Measurements from ENCODE around the gene ZC2HC1B. TPM values are rescaled to one million over a fixed set of nuclear protein-coding genes. Genes with fewer than 3 reads are reported as not detected.

The ZC2HC1B gene
- total and polyA plus RNA-seq, 3 donors from 2014 or later = 4.6 to 23.0 (median 16.9) TPM

Small RNAs within 50 kb of the gene (small RNA-seq; reads per million reads assigned to genes)
- 0 reads per million in 2 donors for gene ZC2HC1B

Other genes starting within 250 kb of the ZC2HC1B start
- 100 to 1,000 TPM; 102 to 121 TPM for gene PHACTR2, start 186.5 kb upstream of the ZC2HC1B start, total RNA-seq
- gene PHACTR2, start 186.5 kb upstream of the ZC2HC1B start, polyA plus RNA-seq (ENCODE audit: insufficient read depth, low read depth, low replicate concordance) = 18.3 TPM
- gene LTV1, start 21.1 kb upstream of the ZC2HC1B start, total RNA-seq = 10 to 100 TPM; 18.5 to 22.1 TPM
- gene LTV1, start 21.1 kb upstream of the ZC2HC1B start, polyA plus RNA-seq (ENCODE audit: insufficient read depth, low read depth, low replicate concordance) = 19.7 TPM
- gene PLAGL1, start 143.8 kb downstream of the ZC2HC1B start, total RNA-seq = 10 to 100 TPM; 16.2 to 31.3 TPM
- gene PLAGL1, start 143.8 kb downstream of the ZC2HC1B start, polyA plus RNA-seq (ENCODE audit: insufficient read depth, low read depth, low replicate concordance) = 17.4 TPM
- gene SF3B5, start 231.1 kb downstream of the ZC2HC1B start, total RNA-seq = 100 to 1,000 TPM; 153 to 200 TPM
- 174 TPM for gene SF3B5, start 231.1 kb downstream of the ZC2HC1B start, polyA plus RNA-seq (ENCODE audit: insufficient read depth, low read depth, low replicate concordance)